Endothelial cell of umbilical vein (primary cell): ENCODE results near the gene HNRNPH3.

Experiments used
- CTCF ChIP-seq, 2 donors: IDR thresholded peaks; 1 replicate in 1 of 2; 2 replicates in 1 of 2; pipeline ENCODE4 v1.5.1; 2011; ENCODE audit warnings: low read length in 2 of 2, mild to moderate bottlenecking in 2 of 2, moderate library complexity in 2 of 2, control low read depth in 1 of 2, inconsistent platforms in 1 of 2, low read depth in 1 of 2; ENCODE audit not compliant: insufficient read depth in 1 of 2; ENCODE audit errors: extremely low read depth in 1 of 2
- POLR2A ChIP-seq: IDR thresholded peaks from 2 replicates; pipeline ENCODE4 v1.6.1; 2012; ENCODE audit warnings: low read depth, mild to moderate bottlenecking, control low read depth, low read length

GRCh38 chr10:68305854-68306253 lies 26.0 kb upstream of the HNRNPH3 start:
- TF ChIP-seq POLR2A, result no peak
- no peak for TF ChIP-seq CTCF (IDR thresholded peaks at IDR 0.05; ENCODE audit: extremely low read depth in 1 of 2, insufficient read depth in 1 of 2, low read depth in 1 of 2, low read length in 2 of 2)
